Lower lobe of right lung (tissue), 2 donors: Measurements from ENCODE around the gene METRN. TPM values are rescaled to one million over a fixed set of nuclear protein-coding genes. Genes with fewer than 3 reads are reported as not detected.

ENCODE experiments used
- ATAC-seq, 2 donors: fragments of 200-7000 bp; cut with Tn5 transposase; one replicate each; pipeline ENCODE4 v1.9.1; 2020 to 2022; ENCODE audit warnings: mild to moderate bottlenecking in 2 of 2, moderate library complexity in 2 of 2
- DNase-seq: peaks from one replicate; pipeline ENCODE4 v3.0.0-alpha.2; 2020
- H3K27ac ChIP-seq: fragments of 200-600 bp; one replicate; pipeline ENCODE4 v1.8.0; 2022
- H3K27me3 ChIP-seq: fragments of 200-600 bp; one replicate; pipeline ENCODE4 v1.8.0; 2022; ENCODE audit warnings: low read depth
- H3K36me3 ChIP-seq: fragments of 200-600 bp; one replicate; pipeline ENCODE4 v1.8.0; 2022; ENCODE audit warnings: mild to moderate bottlenecking
- H3K4me1 ChIP-seq: fragments of 200-600 bp; one replicate; pipeline ENCODE4 v1.8.0; 2022
- H3K4me3 ChIP-seq: fragments of 200-600 bp; one replicate; pipeline ENCODE4 v1.8.0; 2022; ENCODE audit warnings: mild to moderate bottlenecking
- H3K9me3 ChIP-seq: fragments of 200-600 bp; one replicate; pipeline ENCODE4 v1.8.0; 2022
- intact Hi-C: fragments of 100-400 bp; cut with DNase I; formaldehyde crosslinking; loops from one replicate; pipeline ENCODE4 v1.11.0; 2022
- total RNA-seq: library from RNA; stranded (reverse); fragmentation: NEBNext Ultra II Directional; extraction: Animal tissue kit (Norgen Biotek cat#: 25700); gene quantifications from one replicate; pipeline ENCODE4 v1.2.1, GENCODE V29; 2021
- TF ChIP-seq, protein P1 (sequence below): fragments of 200-600 bp; IDR thresholded peaks from one replicate; pipeline ENCODE4 v1.8.0; 2022; ENCODE audit warnings: antibody characterized with exemption, mild to moderate bottlenecking
- donor health status: DM: no; HTN: yes; CAD: no; lungs with severe emphysema.

The METRN gene
- total RNA-seq, 1 donor from 2014 or later, result 35.9 TPM

DNA sequence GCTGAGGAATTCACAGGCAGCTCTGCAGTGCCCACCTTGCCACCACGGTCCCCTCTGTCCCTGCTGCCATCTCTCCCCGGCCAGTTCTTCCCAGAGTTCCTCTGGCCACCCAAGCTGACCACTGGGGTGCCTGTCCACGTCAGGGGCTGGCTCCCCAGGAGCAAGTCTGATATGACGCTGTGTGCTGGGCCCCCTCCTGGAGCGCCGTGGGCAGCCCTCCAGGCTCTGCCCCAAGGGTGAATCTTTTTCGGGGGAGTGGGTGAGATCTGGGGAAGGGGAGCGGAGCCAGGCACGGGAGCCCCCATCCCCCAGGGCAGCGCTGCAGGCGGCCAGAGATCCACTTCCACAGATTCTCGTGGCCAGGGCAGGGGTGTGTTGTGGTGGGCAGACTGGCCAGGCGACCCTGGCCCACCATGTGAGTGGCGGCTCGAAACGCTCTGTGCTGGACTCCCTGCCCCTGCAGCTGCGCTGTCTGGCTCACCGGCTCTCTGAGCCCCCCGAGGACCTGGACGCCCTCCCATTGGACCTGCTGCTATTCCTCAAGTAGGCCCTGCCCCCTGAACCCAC lies 49.3 kb downstream of the METRN start:
- intact Hi-C loops, result no loop called here
- no peak for ATAC-seq
- no peak for DNase-seq
- Histone ChIP-seq H3K36me3 (no peaks in the 10 kb centered on the region), H3K27ac (no peak overlapping the region), H3K9me3 (no peaks in the 10 kb centered on the region), H3K4me3 (no peak overlapping the region), H3K27me3 (no peaks in the 10 kb centered on the region), H3K4me1 (peaks cover 8% of the 10 kb centered on the region)
- TF ChIP-seq, protein P1, sequence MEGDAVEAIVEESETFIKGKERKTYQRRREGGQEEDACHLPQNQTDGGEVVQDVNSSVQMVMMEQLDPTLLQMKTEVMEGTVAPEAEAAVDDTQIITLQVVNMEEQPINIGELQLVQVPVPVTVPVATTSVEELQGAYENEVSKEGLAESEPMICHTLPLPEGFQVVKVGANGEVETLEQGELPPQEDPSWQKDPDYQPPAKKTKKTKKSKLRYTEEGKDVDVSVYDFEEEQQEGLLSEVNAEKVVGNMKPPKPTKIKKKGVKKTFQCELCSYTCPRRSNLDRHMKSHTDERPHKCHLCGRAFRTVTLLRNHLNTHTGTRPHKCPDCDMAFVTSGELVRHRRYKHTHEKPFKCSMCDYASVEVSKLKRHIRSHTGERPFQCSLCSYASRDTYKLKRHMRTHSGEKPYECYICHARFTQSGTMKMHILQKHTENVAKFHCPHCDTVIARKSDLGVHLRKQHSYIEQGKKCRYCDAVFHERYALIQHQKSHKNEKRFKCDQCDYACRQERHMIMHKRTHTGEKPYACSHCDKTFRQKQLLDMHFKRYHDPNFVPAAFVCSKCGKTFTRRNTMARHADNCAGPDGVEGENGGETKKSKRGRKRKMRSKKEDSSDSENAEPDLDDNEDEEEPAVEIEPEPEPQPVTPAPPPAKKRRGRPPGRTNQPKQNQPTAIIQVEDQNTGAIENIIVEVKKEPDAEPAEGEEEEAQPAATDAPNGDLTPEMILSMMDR, result no peak

DNA sequence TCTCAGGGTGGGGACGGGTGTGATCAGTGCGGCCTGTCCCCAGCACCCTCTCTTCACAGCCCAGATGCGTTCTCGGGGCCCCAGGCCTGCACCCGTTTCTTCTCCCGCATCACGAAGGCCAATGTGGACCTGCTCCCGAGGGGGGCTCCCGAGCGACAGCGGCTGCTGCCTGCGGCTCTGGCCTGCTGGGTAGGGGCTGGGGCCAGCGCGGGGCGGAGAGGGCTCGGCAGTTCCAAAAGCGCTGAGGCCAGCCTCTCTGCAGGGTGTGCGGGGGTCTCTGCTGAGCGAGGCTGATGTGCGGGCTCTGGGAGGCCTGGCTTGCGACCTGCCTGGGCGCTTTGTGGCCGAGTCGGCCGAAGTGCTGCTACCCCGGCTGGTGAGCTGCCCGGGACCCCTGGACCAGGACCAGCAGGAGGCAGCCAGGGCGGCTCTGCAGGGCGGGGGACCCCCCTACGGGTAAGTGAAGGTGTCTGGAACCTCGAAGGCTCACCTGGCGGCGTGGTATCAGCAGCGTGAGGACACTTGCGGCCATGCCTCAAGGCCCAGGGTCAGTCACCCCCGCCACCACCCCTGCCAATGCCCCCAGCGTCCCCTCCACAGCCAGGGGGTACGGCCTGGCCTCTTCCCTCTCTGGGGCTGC lies 50.0 kb downstream of the METRN start:
- intact Hi-C loops, result no loop called here
- Histone ChIP-seq H3K27me3 (no peaks in the 10 kb centered on the region), H3K9me3 (no peaks in the 10 kb centered on the region), H3K27ac (no peak overlapping the region), H3K4me1 (peaks cover 6% of the 10 kb centered on the region), H3K4me3 (no peak overlapping the region), H3K36me3 (no peaks in the 10 kb centered on the region)
- DNase-seq (no peak), ATAC-seq (no peak)
- TF ChIP-seq, protein P1, result no peak

DNA sequence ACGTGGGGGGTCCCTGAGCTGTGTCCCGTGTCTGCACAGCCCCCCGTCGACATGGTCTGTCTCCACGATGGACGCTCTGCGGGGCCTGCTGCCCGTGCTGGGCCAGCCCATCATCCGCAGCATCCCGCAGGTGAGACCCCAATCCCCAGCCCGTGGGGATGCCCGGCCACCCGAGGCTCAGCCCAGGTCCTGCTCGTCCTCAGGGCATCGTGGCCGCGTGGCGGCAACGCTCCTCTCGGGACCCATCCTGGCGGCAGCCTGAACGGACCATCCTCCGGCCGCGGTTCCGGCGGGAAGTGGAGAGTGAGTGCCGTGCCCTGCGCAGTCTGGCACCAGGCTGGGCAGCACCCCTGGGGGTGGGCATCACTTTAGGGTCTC lies 50.6 kb downstream of the METRN start:
- no peak for DNase-seq
- no peak for ATAC-seq
- Histone ChIP-seq H3K9me3 (no peaks in the 10 kb centered on the region), H3K36me3 (no peaks in the 10 kb centered on the region), H3K27me3 (no peaks in the 10 kb centered on the region), H3K4me1 (peaks cover under 1% of the 10 kb centered on the region), H3K4me3 (no peak overlapping the region), H3K27ac (no peak overlapping the region)
- TF ChIP-seq, protein P1, result no peak
- intact Hi-C loops, result no loop called here

DNA sequence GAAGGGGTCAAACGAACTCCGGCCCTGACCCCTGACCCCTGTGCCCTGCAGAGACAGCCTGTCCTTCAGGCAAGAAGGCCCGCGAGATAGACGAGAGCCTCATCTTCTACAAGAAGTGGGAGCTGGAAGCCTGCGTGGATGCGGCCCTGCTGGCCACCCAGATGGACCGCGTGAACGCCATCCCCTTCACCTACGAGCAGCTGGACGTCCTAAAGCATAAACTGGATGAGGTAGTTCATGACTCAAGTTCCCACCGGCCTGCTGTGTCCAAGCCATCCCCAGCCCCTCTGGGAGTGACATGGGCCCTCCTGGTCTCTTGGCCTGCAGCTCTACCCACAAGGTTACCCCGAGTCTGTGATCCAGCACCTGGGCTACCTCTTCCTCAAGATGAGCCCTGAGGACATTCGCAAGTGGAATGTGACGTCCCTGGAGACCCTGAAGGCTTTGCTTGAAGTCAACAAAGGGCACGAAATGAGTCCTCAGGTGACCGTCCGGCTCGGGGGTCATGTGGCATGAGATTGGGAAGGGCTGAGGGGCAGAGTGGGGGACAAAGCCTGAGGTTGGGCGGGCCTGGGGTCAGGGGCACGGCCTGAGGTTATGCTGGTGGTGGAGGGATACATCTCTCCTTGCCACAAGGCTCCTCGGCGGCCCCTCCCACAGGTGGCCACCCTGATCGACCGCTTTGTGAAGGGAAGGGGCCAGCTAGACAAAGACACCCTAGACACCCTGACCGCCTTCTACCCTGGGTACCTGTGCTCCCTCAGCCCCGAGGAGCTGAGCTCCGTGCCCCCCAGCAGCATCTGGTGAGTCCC lies 51.3 kb downstream of the METRN start:
- ATAC-seq, result no peak
- intact Hi-C loops, result no loop called here
- Histone ChIP-seq H3K27me3 (no peaks in the 10 kb centered on the region), H3K4me1 (no peaks in the 10 kb centered on the region), H3K4me3 (no peak overlapping the region), H3K27ac (no peak overlapping the region), H3K36me3 (no peaks in the 10 kb centered on the region), H3K9me3 (no peaks in the 10 kb centered on the region)
- DNase-seq, result no peak
- TF ChIP-seq, protein P1, result no peak

DNA sequence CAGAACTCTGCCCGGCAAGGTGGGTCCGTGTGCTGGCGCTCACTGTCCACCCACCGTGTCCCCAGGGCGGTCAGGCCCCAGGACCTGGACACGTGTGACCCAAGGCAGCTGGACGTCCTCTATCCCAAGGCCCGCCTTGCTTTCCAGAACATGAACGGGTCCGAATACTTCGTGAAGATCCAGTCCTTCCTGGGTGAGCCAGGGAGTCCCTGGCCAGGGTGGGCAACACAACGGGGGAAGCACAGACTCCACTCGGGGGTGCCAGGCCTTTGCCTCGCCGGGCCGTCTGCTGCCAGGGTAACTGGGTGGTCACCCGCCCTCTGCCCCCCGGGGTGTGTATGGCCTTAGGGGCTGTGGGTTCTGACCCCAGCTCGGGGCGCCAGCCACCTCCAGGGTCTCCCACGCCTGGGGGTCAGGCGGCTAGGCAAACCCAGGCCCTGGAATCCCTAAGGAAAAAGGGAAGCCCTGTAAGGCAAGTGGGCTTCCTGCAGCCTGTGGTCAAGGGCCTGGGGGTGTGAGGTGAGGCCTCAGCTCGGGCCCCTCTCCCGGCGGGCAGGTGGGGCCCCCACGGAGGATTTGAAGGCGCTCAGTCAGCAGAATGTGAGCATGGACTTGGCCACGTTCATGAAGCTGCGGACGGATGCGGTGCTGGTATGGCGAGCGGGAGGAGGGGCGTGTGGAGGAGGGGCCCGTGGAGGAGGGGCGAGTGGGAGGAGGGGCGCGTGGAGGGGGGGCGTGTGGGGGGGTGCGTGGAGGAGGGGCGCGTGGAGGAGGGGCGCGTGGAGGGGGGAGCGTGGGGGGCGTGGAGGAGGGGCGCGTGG lies 52.1 kb downstream of the METRN start:
- Histone ChIP-seq H3K27ac (no peak overlapping the region), H3K4me1 (no peaks in the 10 kb centered on the region), H3K27me3 (no peaks in the 10 kb centered on the region), H3K9me3 (no peaks in the 10 kb centered on the region), H3K4me3 (no peak overlapping the region), H3K36me3 (no peaks in the 10 kb centered on the region)
- intact Hi-C loops, result no loop called here
- ATAC-seq, result no peak
- no peak for DNase-seq
- TF ChIP-seq, protein P1, result no peak
